Heart right ventricle (tissue), 16 donors: ENCODE measurements around the gene PLCB2. TPM values are rescaled to one million over a fixed set of nuclear protein-coding genes. Genes with fewer than 3 reads are reported as not detected.

Experiments used
- ATAC-seq, 8 donors: fragments of 200-7000 bp; cut with Tn5 transposase; one replicate each; pipeline ENCODE4 v1.9.1; 2020; ENCODE audit warnings: mild to moderate bottlenecking in 8 of 8, moderate library complexity in 8 of 8, moderate number of reproducible peaks in 1 of 8
- DNase-seq, 2 donors: peaks; one replicate each; pipeline ENCODE4 v3.0.0-alpha.2; 2020
- H3K27ac ChIP-seq, 10 donors: fragments of 200-600 bp; sonication (generic) in 2 of 10; one replicate each; pipeline versions ENCODE4 v1.5.0 to v1.8.0; 2020 to 2022; ENCODE audit warnings: mild to moderate bottlenecking in 3 of 10
- H3K27me3 ChIP-seq, 7 donors: fragments of 200-600 bp; one replicate each; pipeline ENCODE4 v1.8.0; 2021 to 2022; ENCODE audit warnings: mild to moderate bottlenecking in 2 of 7
- H3K36me3 ChIP-seq, 9 donors: fragments of 200-600 bp; sonication (generic) in 1 of 9; one replicate each; pipeline versions ENCODE4 v1.5.0 to v1.8.0; 2020 to 2022; ENCODE audit warnings: mild to moderate bottlenecking in 2 of 9
- H3K4me1 ChIP-seq, 9 donors: fragments of 200-600 bp; sonication (generic) in 1 of 9; one replicate each; pipeline versions ENCODE4 v1.5.0 to v1.8.0; 2020 to 2022; ENCODE audit warnings: mild to moderate bottlenecking in 4 of 9
- H3K4me3 ChIP-seq, 10 donors: fragments of 200-600 bp; sonication (generic) in 2 of 10; one replicate each; pipeline versions ENCODE4 v1.5.0 to v1.8.0; 2020 to 2022; ENCODE audit warnings: mild to moderate bottlenecking in 7 of 10, moderate library complexity in 2 of 10
- H3K9me3 ChIP-seq, 11 donors: fragments of 200-600 bp in 10 of 11; sonication (generic) in 2 of 11; one replicate each; pipeline versions ENCODE4 v1.5.0 to v1.8.0; 2013 to 2022; ENCODE audit warnings: mild to moderate bottlenecking in 2 of 11, control low read depth in 1 of 11, moderate library complexity in 1 of 11
- WGBS, 2 donors: extraction: QIAGEN DNeasy Blood & Tissue Kit; methylation state at CpG; one replicate each; pipeline ENCODE4 v1.1.7; 2013; ENCODE audit warnings: inconsistent platforms in 1 of 2; 5-methylcytosine and 5-hydroxymethylcytosine counted together
- intact Hi-C, 10 donors: fragments of 100-400 bp; cut with DNase I; formaldehyde crosslinking; loops; one replicate each; pipeline versions ENCODE4 v1.11.1 to v1.14.2; 2022
- polyA plus RNA-seq, 2 donors: library from polyadenylated mRNA; stranded (reverse); fragments of 200-250 nt; gene quantifications; one replicate each; pipeline ENCODE4 v1.2.3, GENCODE V29; 2013
- total RNA-seq, 10 donors: library from RNA; stranded (reverse); fragmentation: NEBNext Ultra II Directional in 3 of 10; extraction: Animal tissue kit (Norgen Biotek cat#: 25700) in 3 of 10; gene quantifications; one replicate each; pipeline versions ENCODE4 v1.2.1 to v1.2.4, GENCODE V29; 2021 to 2023
- TF ChIP-seq, protein P1 (sequence below), 9 donors: fragments of 200-600 bp; sonication (generic) in 2 of 9; IDR thresholded peaks; one replicate each; pipeline versions ENCODE4 v1.5.0 to v1.8.0; 2021 to 2022; ENCODE audit warnings: antibody characterized with exemption in 9 of 9, mild to moderate bottlenecking in 5 of 9, moderate library complexity in 1 of 9
- donor health status: Arrhythmogenic right ventricular cardiomyopathy.
- donor health status: ischemic (EF 13 %, LVEDD 7.1; RV severe dilation, severe dysfunction).
- donor health status: healthy with polysubstance abuse.
- donor health status: DM: no; HTN: yes; CAD: no.
- donor health status: DM: no; HTN: no; CAD: no.
- donor health status: ischemic (EF 25% LVEDD 6.9; RV normal size, moderate dysfunction).
- donor health status: ischemic (EF 25% LVEDD 5.7; RV mildly dilated, moderate dysfunction).
- donor health status: healthy.
- donor health status: DM: yes; HTN: yes; CAD: no.
- donor health status: Ischemic cardiomyopathy.
- donor health status: ischemic (EF 35%, LVEDD 5.7; RV mildly dilated, moderate dysfunction).
- donor health status: nonischemic (EF 11% LVEDD 7.7; RV severe dilation, severe dysfunction).
- donor health status: DM: yes; HTN: yes; CAD: no.
- donor health status: PGD.
- donor health status: ischemic (EF 29% LVEDD 5.4; RV normal size, mild dysfunction).
- donor health status: nonischemic (EF 23%, LVEDD 6.1; RV moderate dilation, normal function).

The PLCB2 gene
- total and polyA plus RNA-seq, 12 donors, result 1.2 to 24.4 (median 4.9) TPM

DNA sequence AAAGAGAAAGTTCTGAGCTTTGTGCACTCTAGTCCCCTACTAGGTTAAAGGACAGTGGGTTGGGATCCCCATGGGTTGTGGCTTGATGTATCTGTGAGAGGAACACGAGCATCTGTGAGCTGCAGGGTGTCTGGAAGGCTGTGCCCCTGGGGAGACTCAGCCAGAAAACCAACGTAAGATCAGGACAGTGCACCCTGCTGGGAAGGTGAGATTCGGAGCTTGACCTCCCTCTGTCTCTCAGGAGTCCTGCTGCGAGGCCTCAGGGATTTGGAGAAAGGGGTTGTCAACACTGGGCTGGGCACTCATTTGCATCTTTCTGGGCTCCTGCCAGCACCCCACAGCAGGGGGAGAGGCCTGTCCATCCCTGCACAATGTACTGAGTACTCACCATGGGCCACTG is 40.1 kb downstream of the PLCB2 start:
- WGBS, 2 donors, result 75 to 85% methylated on average over 4 of the region's 4 CpGs

DNA sequence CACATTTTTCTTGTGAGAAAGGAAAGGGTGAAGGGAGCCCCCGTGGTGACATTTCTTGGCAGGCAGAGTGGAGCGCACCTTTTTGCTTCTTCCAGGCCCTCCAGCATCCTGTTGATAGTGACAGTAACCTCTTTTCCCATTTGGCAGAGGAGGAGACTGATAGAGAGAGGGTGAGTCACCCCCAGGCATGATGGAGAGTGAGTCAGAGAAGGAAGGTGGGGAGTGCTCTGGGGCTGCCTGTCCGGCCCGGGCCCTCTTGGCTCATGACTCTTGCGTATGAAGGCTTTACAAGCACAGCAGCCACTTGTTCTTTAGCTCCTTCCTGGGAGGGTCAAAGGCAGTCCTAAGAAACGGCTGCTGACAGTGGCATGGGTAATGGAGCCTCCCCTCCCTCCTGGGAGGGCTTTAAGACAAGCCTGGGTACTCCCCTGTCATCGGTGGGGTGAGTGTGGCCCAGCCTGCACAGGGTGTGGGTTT is 40.9 kb downstream of the PLCB2 start:
- peak in 5 of 8 donors; percentile 45 to 81 (median 56) for ATAC-seq
- peak in 1 of 2 donors; percentile 32 for DNase-seq
- WGBS, 2 donors, result 38 to 60% methylated on average over 7 of the region's 7 CpGs
- peaks cover 0 to 10% (median 0%) of the 10 kb centered on the region in 9 donors for H3K4me1 ChIP-seq
- TF ChIP-seq, protein P1, sequence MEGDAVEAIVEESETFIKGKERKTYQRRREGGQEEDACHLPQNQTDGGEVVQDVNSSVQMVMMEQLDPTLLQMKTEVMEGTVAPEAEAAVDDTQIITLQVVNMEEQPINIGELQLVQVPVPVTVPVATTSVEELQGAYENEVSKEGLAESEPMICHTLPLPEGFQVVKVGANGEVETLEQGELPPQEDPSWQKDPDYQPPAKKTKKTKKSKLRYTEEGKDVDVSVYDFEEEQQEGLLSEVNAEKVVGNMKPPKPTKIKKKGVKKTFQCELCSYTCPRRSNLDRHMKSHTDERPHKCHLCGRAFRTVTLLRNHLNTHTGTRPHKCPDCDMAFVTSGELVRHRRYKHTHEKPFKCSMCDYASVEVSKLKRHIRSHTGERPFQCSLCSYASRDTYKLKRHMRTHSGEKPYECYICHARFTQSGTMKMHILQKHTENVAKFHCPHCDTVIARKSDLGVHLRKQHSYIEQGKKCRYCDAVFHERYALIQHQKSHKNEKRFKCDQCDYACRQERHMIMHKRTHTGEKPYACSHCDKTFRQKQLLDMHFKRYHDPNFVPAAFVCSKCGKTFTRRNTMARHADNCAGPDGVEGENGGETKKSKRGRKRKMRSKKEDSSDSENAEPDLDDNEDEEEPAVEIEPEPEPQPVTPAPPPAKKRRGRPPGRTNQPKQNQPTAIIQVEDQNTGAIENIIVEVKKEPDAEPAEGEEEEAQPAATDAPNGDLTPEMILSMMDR (IDR thresholded peaks at IDR 0.05), result no peak
- H3K4me3 ChIP-seq, result no peak overlapping the region
- H3K27ac ChIP-seq, result no peak overlapping the region
- intact Hi-C loops, result loop anchor here in 2 of 10 donors (5.0 kb wide), 2 partner anchors 35 to 40 kb away; no protein-coding TSS in a partner anchor
- no peaks in the 10 kb centered on the region for H3K27me3 ChIP-seq
- no peaks in the 10 kb centered on the region for H3K9me3 ChIP-seq
- no peaks in the 10 kb centered on the region for H3K36me3 ChIP-seq

More for the DNA sequence above, 40.1 kb downstream of the PLCB2 start:
- Histone ChIP-seq H3K9me3 (no peaks in the 10 kb centered on the region), H3K27me3 (no peaks in the 10 kb centered on the region), H3K27ac (no peak overlapping the region), H3K4me3 (no peak overlapping the region), H3K4me1 (peaks cover 0 to 10% (median 0%) of the 10 kb centered on the region in 9 donors), H3K36me3 (no peaks in the 10 kb centered on the region)
- TF ChIP-seq, protein P1 (IDR thresholded peaks at IDR 0.05), result no peak
- ATAC-seq (no peak), DNase-seq (no peak)
- intact Hi-C loops, result loop anchor here in 2 of 10 donors (5.0 kb wide), 2 partner anchors 35 to 40 kb away; no protein-coding TSS in a partner anchor

DNA sequence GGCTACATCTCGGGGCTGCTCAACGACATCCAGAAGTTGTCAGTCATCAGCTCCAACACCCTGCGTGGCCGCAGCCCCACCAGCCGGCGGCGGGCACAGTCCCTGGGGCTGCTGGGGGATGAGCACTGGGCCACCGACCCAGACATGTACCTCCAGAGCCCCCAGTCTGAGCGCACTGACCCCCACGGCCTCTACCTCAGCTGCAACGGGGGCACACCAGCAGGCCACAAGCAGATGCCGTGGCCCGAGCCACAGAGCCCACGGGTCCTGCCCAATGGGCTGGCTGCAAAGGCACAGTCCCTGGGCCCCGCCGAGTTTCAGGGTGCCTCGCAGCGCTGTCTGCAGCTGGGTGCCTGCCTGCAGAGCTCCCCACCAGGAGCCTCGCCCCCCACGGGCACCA is 41.9 kb downstream of the PLCB2 start:
- intact Hi-C loops, result loop anchor here in 2 of 10 donors (5.0 kb wide), 2 partner anchors 34 to 39 kb away; no protein-coding TSS in a partner anchor
- Histone ChIP-seq H3K9me3 (no peaks in the 10 kb centered on the region), H3K4me1 (peaks cover 0 to 10% (median 0%) of the 10 kb centered on the region in 9 donors), H3K36me3 (no peaks in the 10 kb centered on the region), H3K27ac (no peak overlapping the region), H3K4me3 (no peak overlapping the region), H3K27me3 (no peaks in the 10 kb centered on the region)
- ATAC-seq (no peak), DNase-seq (no peak)
- TF ChIP-seq, protein P1 (IDR thresholded peaks at IDR 0.05), result no peak
- 93 to 94% methylated on average over 20 of the region's 20 CpGs for WGBS, 2 donors

DNA sequence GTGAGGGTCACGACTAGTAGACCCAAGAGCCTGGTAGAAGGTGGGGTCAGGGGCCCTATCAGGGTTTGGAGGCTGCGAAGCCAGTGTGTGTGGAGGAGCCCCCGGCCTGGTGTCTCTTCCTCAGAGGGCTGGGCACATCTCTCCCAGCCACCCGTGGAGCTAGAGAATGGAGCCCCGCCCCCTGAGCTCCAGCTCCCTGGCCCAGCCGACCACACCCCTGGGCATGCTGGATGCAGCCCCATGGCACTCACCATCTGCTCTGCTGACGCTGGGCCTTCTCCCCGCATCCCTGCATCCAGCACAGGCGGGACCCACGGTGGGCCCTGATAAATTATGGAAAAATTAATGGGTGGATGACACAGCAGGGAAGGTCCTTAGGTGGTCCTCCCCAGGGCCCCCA is 42.4 kb downstream of the PLCB2 start:
- Histone ChIP-seq H3K9me3 (no peaks in the 10 kb centered on the region), H3K4me1 (peaks cover 0 to 10% (median 0%) of the 10 kb centered on the region in 9 donors), H3K27ac (no peak overlapping the region), H3K36me3 (no peaks in the 10 kb centered on the region), H3K4me3 (no peak overlapping the region), H3K27me3 (no peaks in the 10 kb centered on the region)
- DNase-seq, result no peak
- intact Hi-C loops, result loop anchor here in 2 of 10 donors (5.0 kb wide), 2 partner anchors 33 to 38 kb away; no protein-coding TSS in a partner anchor
- TF ChIP-seq, protein P1 (IDR thresholded peaks at IDR 0.05), result no peak
- WGBS, 2 donors, result 83% methylated on average over 10 of the region's 10 CpGs
- ATAC-seq, result no peak
